ENCODE data around the gene ARPC5.
A peak's percentile ranks its signal among the peaks of the same experiment; 100 is the strongest.

ARPC5 gene

DNA sequence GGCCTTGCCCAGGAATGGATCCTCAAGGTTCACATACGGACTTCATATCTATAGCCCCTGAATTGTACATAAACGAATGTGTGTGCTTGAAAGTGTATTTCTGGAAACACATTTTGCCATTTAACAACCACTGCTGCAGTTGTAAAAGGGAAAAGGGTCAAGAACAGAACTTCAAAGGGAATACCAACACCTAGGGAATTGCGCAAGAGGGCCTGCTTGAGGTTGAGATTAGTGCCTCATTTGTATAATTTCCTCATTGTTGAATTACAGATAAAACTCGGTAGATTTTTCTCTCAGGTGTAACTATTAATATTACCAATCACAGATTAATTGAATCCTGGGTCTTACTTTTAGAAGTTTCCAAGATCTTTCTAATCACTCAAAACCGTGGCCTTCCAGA is 51.4 kb downstream of the ARPC5 start:
- no peak for DNase-seq

DNA sequence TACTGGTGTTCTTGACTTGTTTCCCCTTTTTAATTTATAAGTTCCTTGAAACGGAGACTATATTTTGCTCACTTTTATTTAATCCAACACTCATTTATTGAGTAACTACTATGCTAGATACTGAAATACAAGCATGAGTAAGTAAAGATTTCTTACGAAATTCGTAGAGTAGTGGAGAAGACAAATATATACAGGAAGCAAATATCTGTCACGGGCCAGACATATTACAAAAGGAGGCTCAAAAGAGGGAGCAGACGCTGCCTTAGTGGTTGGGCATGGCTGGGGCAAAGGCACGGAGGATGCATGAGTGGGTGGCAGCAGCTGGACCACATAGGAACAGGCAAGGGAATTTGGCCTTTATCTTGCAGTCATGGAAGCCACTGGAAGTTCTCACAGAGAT is 52.1 kb downstream of the ARPC5 start:
- DNase-seq: peak; percentile 10

DNA sequence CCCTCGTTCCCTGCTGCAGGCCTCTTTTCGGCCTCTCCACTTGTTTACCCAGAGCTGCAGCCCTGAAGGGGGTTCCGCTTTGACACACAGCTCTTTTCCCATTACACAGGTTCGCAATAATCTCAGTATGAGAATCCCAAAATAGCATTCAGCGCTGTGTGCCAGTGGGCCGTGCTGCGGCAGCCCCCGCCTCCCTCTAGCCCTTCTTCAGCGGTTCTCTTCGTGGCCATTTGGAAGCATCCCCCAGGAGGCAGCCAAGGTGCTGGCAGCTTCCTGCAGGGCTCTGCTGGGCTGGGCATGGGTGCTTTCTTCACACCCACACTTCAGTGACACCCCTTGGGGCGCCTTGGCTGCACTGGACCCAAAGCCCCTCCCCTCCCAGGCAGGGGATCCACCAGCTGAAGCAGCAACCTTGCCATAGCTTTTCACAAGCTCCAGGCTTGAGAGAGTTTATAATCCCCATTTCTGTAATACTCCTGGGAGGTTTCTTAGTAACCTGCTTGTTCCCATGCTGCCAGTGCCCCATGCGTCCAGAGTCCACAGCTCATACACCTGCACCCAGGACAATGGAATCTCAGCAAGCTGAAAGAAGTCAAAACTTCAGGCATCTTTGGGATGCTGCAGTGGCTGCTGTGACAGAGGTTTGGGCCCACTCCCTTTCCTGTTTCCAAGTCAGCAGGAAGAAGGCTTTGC is 53.4 kb downstream of the ARPC5 start:
- DNase-seq: no peak

DNA sequence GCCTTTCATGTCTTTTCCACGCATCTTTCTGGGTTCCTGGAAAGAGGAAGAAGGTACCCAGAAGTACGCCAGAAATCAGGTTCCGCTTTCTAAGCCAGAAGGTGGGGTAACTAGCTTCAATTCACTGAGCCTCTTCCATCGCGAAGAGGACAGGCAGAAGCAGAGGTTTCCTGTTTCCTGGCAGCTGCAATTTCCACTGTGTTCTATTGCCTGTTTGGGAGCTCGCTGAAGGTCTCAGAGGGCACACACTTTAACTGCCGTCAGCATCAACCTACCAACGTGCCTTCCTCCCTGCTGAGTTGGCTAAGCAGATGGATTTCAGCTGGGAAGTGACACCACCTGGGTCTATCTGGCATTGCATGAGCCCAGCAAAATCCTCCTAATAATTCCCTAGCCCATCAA is 55.3 kb downstream of the ARPC5 start:
- peak; percentile 34 for DNase-seq

DNA sequence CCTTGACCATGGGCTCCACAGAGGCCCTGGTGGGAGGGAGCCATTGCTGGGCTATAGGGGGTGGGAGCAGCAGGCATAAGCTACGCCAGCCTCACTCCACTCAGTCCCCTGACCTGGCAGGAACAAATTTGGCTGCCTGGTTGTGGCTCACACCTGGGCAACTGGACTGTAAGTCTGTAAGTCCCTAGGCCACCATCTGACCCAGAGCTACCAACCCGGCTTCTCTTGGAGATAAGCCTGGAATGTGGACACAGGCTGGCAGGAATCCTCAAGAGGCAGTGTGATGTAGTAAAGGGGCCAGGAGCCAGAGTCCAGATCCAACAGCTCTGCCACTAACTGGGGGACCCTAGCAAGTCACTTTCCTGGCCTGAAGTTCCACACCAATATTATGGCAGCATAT is 56.7 kb downstream of the ARPC5 start:
- no peak for DNase-seq

DNA sequence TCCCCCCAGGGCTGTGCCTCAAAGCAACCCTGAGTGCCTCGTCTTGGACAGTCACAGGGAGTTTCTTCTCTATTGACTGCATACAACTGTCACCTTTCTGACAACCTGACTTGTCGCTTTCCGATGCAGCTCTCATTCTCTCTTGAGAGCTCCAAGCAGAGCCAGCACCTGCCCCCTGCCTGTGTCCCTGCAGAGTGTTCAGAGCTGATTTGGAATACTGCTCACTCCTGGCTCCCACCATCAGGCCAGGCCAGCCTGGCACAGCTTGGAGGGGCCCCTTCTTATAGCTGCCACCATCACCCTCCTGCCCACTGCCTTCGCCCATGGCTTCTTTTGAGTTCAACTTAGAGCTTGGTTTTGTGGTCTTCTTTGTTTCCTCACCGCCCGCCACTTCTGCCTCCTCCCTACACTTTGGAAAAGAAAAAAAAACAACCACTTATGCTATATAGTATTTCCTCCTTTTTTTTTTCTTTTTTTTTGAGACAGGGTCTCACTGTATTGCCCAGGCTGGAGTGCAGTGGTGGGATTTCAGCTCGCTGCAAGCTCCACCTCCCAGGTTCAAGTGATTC is 57.6 kb downstream of the ARPC5 start:
- no peak for DNase-seq

DNA sequence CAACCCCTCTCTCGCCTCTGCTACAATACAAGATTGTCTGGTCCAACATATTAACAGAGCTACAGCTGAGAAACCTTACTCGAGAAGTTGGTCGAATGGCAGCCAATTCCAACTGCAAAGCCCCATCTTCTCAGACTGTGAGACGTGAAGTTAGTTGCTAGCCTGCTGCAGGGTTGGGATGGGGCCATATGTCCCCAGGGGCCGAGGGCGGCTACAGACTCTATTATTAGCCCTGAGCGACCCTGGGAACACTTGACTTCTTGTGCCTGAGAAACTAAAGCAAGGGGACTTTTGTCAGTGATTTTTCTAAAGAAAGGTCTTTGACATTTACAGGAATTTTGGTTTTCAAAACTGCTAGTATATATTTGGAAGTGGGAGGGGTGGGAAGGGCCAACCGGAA is 59.0 kb downstream of the ARPC5 start:
- no peak for DNase-seq

DNA sequence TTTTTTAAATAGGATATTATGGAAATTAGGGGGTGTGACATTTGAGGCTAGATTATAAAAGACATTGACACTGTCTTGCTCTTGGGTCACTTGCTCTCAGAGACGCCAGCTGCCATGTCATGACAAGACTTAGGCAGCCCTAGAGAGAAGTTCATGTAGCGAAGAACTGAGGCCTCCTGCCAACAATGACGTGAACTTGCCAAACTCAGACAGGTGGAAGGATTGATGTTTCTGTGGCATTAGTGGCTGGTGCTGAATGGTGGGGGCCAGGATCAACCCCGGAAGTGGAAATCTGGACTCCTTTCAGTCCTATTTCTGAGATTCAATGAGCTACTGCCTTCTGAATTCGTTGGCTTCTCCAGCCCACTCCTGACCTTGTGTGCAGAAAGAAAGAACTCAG is 60.0 kb downstream of the ARPC5 start:
- no peak for DNase-seq

DNA sequence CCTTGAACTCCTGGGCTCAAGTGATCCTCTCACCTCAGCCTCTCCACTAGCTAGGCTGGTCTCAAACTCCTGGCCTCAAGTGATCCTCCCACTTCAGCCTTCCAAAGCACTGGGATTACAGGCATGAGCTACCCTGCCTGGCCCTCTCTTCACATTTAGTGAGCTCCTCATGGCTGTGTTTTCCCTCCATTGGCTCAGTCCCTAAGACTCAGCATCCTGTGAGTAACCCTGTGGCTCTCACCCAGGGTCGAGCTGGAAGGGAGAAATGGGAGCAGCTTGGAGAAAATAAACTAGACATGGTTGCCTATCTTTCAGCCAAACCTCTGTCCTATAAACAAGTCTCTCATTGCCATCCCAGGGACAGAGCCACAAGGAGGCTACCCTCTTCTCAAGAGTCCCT is 62.9 kb downstream of the ARPC5 start:
- no peak for DNase-seq

DNA sequence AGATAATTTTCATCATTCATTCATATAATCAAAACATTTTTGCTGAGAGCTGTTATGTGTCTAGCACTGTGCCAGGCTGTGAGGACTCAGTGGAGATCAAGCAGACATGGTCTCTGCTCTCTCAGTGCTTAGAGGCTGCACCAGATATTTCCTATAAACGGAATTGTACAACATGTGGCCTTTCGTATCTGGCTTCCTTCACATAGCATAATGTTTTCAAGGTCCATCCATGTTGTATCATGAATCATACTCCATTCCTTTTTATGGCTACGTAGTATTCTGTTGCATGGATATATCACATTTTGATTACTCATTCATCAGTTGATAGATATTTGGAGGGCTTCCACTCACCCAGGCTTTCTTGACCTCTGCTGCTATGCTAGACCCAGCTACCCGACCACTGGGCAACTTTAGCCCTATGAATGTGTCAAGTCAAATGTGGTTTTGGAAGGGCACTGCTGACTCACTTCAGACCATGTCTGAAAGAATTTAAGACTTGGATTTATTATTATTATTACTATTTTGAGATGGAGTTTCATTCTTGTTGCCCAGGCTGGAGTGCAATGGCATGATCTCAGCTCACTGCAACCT is 63.8 kb downstream of the ARPC5 start:
- no peak for DNase-seq
